ENCODE results near the gene HAUS2. TPM values are rescaled to one million over a fixed set of nuclear protein-coding genes. Genes with fewer than 3 reads are reported as not detected.
A peak's percentile ranks its signal among the peaks of the same experiment; 100 is the strongest.

HAUS2 gene
- 10 to 100 TPM in 2 of 3 donors, 1 to 10 TPM in 1; 8.1 to 17.8 (median 13.8) TPM for polyA plus RNA-seq

- 0 to 1% (median 1%) methylated on average over 70 to 71 of the region's 71 CpGs for WGBS, 3 donors
- H3K27ac ChIP-seq (ENCODE audit: low read depth, low read length) = peak within 1 kb of the TSS; percentile 74
These were observed at the start of gene HAUS2, which contains the start of gene LRRC57 for GRCh38 chr15:42548249-42549031. Gene HAUS2 (plus strand): TSS chr15:42548838. CDS start chr15:42548873, 35 bp downstream. Gene LRRC57 (minus strand): TSS chr15:42548793. CDS start chr15:42548434, 359 bp downstream.

- WGBS, 3 donors = 71 to 76% (median 73%) methylated on average over 12 of the region's 12 CpGs
These were observed 48.6 kb upstream of the HAUS2 start for GRCh38 chr15:42499858-42500609.

DNA sequence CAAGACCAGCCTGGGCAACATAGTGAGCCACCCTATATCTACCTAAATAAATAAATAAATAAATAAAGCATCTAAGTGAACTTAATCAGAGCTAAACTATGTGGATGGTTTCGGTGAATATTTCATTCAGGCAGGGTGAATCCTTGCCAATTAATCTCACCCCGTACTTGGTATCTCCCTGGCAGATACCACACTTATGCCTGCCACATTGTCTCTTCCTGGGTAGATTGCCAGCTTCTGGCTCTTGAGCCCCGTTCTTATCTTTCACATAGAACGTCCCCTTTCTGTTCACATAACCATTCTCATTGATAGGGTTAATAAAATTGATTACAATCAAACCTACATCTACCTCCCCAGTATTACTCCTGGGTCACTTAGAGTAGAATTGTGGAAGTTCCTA is 46.2 kb upstream of the HAUS2 start:
- 52 to 78% (median 77%) methylated on average over 4 of the region's 4 CpGs for WGBS, 3 donors

More at GRCh38 chr15:42499858-42500609, 48.6 kb upstream of the HAUS2 start:
- H3K27ac ChIP-seq (ENCODE audit: low read depth, low read length) = no peak overlapping the region

GRCh38 chr15:42503825-42504224 is 44.8 kb upstream of the HAUS2 start:
- no peak overlapping the region for H3K27ac ChIP-seq (ENCODE audit: low read depth, low read length)
- WGBS, 3 donors = 76 to 87% (median 85%) methylated on average over 1 of the region's 1 CpG

More for the DNA sequence above, 46.2 kb upstream of the HAUS2 start:
- H3K27ac ChIP-seq (ENCODE audit: low read depth, low read length) = no peak overlapping the region

DNA sequence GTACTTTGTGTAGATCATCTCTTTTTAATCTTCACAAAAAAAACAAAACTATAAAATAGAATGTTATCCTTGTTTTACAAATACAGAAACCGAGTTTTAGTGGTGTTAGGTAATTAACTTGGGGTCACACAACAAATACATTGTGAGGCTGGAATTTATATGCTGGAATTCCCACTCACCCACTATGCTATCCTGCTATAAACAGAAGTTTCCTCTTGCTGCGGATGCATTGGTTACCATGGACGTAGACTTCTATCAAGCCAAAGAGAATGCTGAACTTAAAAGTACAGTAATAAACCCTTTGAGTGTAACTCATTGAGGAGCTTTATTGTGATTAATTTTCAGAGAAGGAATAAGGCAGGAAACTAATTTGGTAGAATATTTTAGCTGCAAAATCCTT is 44.0 kb upstream of the HAUS2 start:
- no peak overlapping the region for H3K27ac ChIP-seq (ENCODE audit: low read depth, low read length)
- WGBS, 3 donors = 71 to 81% (median 76%) methylated on average over 3 of the region's 3 CpGs

DNA sequence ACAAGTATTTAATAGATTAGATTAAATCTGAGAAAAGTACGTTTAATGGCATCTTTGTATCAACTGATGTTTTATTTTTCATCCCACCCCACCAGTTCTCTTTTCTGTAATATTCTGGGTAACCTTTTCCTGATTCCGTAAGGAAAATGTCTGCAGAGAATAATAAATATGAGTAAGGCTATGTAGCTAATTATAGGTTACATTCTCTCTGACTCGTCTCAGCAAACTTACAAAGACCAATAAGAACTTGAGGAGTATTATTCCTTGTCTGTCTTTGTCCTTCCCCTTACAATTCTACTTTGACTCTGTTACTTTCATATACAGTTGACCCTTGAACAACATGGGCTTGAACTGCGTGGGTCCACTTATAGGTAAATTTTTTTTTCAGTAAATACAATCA is 41.1 kb upstream of the HAUS2 start:
- 84 to 85% (median 85%) methylated on average over 4 of the region's 4 CpGs for WGBS, 3 donors
- H3K27ac ChIP-seq (ENCODE audit: low read depth, low read length) = no peak overlapping the region

- 44 to 60% (median 47%) methylated on average over 9 of the region's 9 CpGs for WGBS, 3 donors
- no peak overlapping the region for H3K27ac ChIP-seq (ENCODE audit: low read depth, low read length)
These were observed 40.4 kb upstream of the HAUS2 start for GRCh38 chr15:42508263-42508690.

DNA sequence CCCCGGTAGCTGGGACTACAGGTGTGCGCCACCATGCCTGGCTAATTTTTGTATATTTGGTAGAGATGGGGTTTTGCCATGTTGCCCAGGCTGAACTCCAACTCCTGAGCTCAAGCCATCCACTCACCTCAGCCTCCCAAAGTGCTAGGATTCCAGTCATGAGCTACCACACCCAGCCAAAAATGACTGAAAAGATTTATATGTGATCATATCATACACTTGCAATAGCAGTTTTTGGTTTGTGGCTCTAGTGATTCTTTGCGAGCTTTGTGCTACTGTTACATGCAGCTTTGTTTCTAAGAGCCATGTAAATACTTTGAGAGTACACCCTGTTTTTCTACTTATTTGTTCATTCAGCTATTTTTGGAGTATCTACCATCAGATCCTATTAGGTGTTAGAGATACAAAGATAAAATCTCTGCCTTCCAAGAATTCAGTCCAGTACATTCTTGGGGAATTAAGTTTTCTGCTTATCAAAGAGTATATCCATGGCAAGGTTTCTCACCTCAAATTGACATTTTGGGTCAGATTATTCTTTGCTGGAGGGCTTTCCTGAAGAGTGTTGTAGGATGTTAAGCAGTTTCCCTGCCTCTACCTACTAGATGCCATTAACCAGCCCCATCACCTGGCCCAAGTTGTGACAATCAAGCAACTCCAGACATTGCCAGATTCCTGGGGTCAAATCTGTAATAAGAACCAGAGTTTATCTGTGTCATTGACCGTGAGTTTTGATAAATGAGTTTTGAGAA is 38.2 kb upstream of the HAUS2 start:
- 82 to 86% (median 86%) methylated on average over 4 of the region's 4 CpGs for WGBS, 3 donors

GRCh38 chr15:42511007-42511391 is 37.6 kb upstream of the HAUS2 start:
- peak overlapping the region; percentile 31 for H3K27ac ChIP-seq (ENCODE audit: low read depth, low read length)
- WGBS, 3 donors = 29 to 72% (median 30%) methylated on average over 4 of the region's 4 CpGs

More for the DNA sequence above, 38.2 kb upstream of the HAUS2 start:
- peak overlapping the region; percentile 31 for H3K27ac ChIP-seq (ENCODE audit: low read depth, low read length)

DNA sequence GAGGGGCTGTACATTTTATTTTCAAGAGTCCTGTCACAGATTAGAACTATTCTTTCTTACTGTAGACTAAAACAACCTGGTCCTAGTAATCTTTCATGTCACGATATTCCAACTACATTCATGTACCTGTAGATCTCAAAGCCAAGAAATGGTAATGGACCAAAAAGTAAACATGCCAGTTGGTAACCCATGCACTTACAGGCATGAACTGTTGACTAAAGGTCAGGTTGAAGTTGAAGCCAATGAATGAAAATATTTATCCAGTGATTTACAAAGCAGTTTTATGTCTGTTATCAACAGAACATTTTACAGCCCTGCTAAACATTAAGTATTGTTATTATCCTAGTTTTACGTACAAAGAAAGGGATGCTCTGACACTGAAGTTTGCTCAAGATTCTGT is 25.3 kb upstream of the HAUS2 start:
- WGBS, 3 donors = 74 to 92% (median 80%) methylated on average over 2 of the region's 2 CpGs

GRCh38 chr15:42528970-42529369 is 19.7 kb upstream of the HAUS2 start:
- 75 to 98% (median 91%) methylated on average over 3 of the region's 3 CpGs for WGBS, 3 donors
- H3K27ac ChIP-seq (ENCODE audit: low read depth, low read length) = no peak overlapping the region

More for the DNA sequence above, 25.3 kb upstream of the HAUS2 start:
- no peak overlapping the region for H3K27ac ChIP-seq (ENCODE audit: low read depth, low read length)

DNA sequence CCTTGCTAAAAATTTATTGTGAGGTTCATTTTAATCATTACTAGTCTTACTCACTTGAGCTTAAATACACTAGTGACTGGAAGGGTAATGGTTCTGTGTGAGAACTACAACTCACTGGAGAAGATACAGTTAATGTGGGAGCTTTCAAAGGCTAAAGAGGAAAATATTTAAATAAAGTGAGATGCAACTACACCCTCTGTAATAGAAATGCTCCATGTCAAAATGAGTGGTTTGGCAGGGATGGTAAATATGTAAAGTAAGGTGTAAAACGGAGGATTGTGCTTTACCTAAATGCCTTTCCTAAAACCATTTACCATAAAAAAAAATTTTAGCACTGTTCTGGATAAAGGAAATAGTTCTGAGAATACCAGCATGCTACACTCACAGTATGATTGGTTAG is 15.4 kb upstream of the HAUS2 start:
- H3K27ac ChIP-seq (ENCODE audit: low read depth, low read length) = no peak overlapping the region
- 89 to 97% (median 92%) methylated on average over 1 of the region's 1 CpG for WGBS, 3 donors

DNA sequence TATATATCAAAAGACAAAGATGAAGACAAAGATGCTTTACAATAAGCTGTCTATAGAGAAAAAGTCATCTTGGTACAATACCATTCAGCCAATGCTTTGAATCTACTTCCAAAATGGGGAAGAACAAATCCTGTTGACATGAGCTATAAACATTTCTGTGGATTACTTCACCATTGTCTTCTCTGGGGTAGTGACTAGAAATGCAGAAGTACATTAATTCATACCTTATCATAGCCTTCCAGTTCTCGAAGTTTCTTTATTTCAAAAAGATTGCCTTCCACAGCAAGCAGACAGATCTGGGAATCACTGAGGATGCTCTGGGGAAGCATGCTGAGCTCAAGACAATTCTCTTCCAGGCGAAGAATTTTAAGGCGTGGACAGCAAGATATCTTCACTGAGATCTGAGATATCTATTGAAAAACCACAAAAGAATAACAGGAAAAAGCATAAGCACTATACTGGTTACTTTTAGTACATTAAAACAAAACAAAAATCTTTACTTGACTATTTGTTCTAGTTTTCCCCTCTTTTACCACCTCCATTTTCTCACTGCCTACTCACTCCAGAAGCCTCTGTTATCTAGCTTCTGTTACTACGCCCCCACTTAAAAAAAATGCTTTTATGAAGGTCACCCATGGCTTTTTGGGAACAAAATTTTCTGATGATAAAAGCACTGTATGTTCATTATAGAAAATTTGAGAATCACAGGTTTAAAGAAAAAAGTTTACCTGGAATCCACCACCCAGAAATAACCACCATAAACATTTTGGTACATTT is 3.6 kb upstream of the HAUS2 start:
- 76 to 89% (median 77%) methylated on average over 4 of the region's 4 CpGs for WGBS, 3 donors
- H3K27ac ChIP-seq (ENCODE audit: low read depth, low read length) = no peak overlapping the region

- 1 to 6% (median 4%) methylated on average over 9 of the region's 9 CpGs for WGBS, 3 donors
- peak overlapping the region; percentile 74 for H3K27ac ChIP-seq (ENCODE audit: low read depth, low read length)
These were observed 755 bp upstream of the HAUS2 start for GRCh38 chr15:42547918-42548248.

DNA sequence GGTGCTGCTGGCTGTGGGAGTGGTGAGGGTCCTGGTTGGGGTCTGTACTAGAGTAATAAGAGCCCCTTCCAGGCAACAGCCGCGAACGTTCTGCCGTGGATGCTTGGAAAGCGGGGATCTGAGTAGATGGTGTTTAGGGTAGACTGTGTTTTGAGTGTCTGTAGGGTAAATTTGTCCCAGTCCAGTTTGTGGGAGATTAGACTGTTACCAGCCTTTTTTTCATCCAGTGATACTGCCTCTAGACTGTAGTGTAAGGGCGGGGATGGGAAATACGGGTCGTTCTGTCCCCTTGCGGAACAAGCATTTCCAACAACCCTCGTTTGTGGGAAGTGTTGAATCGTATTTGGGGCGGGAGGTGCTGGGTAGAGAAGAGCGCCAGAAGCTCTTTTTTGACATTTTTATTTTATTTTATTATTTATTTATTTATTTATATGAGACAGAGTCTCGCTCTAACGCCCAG is 424 bp downstream of the HAUS2 start:
- H3K27ac ChIP-seq (ENCODE audit: low read depth, low read length) = peak overlapping the region; percentile 73
- 0% methylated on average over 15 of the region's 15 CpGs for WGBS, 3 donors

DNA sequence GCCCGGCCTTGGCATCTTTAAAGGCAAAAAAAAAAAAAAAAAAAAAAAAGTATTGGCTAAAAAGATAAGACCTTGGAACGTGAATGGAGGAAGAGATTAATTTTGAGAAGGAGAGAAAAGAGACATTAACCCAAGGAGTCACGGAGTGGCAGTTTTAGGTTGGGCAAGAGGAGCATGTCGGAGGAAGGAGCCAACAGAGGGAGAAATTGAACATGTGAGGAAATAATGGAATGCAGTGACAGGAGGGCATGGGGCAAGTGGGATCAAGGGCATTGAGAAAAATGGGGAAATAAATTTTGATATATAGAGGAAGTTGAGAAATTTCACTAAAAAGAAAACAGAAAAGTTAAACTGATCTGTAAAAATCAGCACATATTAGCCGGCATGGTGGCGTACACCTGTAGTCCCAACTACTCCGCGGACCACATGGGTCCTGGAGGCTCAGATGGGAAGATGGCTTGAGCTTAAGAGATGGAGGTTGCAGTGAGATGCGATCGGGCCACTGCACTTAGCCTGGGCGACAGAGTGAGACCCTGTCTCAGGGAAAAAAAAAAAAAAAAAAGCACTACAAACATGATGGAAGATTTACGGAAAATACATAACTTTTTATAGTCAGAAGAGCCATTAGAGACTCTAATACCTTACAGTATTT is 1.2 kb downstream of the HAUS2 start:
- H3K27ac ChIP-seq (ENCODE audit: low read depth, low read length) = no peak overlapping the region
- 58 to 79% (median 59%) methylated on average over 12 of the region's 12 CpGs for WGBS, 3 donors

GRCh38 chr15:42553554-42553953 is 4.9 kb downstream of the HAUS2 start:
- 82 to 88% (median 85%) methylated on average over 1 of the region's 1 CpG for WGBS, 3 donors
- no peak overlapping the region for H3K27ac ChIP-seq (ENCODE audit: low read depth, low read length)

All from adipose tissue (tissue), 3 donors.